WTC11 (cell line): ENCODE results near the gene YDJC. TPM values are rescaled to one million over a fixed set of nuclear protein-coding genes. Genes with fewer than 3 reads are reported as not detected.

Experiments used
- ATAC-seq: fragments of 200-7000 bp; cut with Tn5 transposase; 2 replicates; pipeline ENCODE4 v1.10.0; 2021; ENCODE audit warnings: mild to moderate bottlenecking, moderate library complexity
- CTCF ChIA-PET: fragments of 300-600 bp; sonication (Branson Sonifier 250); formaldehyde crosslinking; loops from one replicate; lab custom pipeline; 2021; ENCODE audit warnings: antibody characterized with exemption; lab: Charles Lee
- POLR2A ChIA-PET: fragments of 350-600 bp; sonication (Branson Sonifier 250); formaldehyde crosslinking; loops from one replicate; lab custom pipeline; 2021; ENCODE audit warnings: antibody characterized with exemption; lab: Charles Lee
- DNase-seq: peaks from one replicate; pipeline ENCODE4 v3.0.0; 2021; ENCODE audit warnings: low spot score
- H3K27ac Mint-ChIP-seq: 2 replicates; pipeline ENCODE4 v1.8.0; 2021; ENCODE audit warnings: mixed read lengths
- H3K27me3 Mint-ChIP-seq: 2 replicates; pipeline ENCODE4 v1.8.0; 2021; ENCODE audit warnings: low read depth, mild to moderate bottlenecking, moderate library complexity, mixed read lengths
- H3K36me3 Mint-ChIP-seq: 2 replicates; pipeline ENCODE4 v1.8.0; 2021; ENCODE audit warnings: mixed read lengths
- H3K4me1 Mint-ChIP-seq: 2 replicates; pipeline ENCODE4 v1.8.0; 2022; ENCODE audit warnings: mixed read lengths
- H3K4me3 Mint-ChIP-seq: 2 replicates; pipeline ENCODE4 v1.8.0; 2021; ENCODE audit warnings: mild to moderate bottlenecking, moderate library complexity, mixed read lengths
- H3K9me3 Mint-ChIP-seq: 2 replicates; pipeline ENCODE4 v1.8.0; 2021; ENCODE audit warnings: mixed read lengths
- ARID4B ChIP-seq: sonication (generic); formaldehyde crosslinking; IDR thresholded peaks from 2 replicates; pipeline ENCODE4 v1.8.0; 2023; ENCODE audit warnings: missing genetic modification reagents, mild to moderate bottlenecking, borderline replicate concordance
- CBFB ChIP-seq: sonication (generic); formaldehyde crosslinking; IDR thresholded peaks from 2 replicates; pipeline ENCODE4 v1.8.1; 2022; ENCODE audit warnings: mild to moderate bottlenecking, low read depth, missing genetic modification reagents
- CDX4 ChIP-seq: fragments of 250-450 bp; sonication (Bioruptor Pico); IDR thresholded peaks from 2 replicates; pipeline ENCODE4 v1.9.0; 2021; ENCODE audit warnings: moderate library complexity, mild to moderate bottlenecking, inconsistent platforms, borderline replicate concordance
- E2F5 ChIP-seq: sonication (generic); formaldehyde crosslinking; IDR thresholded peaks from 2 replicates; pipeline ENCODE4 v1.8.1; 2022; ENCODE audit warnings: mild to moderate bottlenecking, moderate library complexity, missing genetic modification reagents
- GTF2I ChIP-seq: fragments of 250-450 bp; sonication (Bioruptor Pico); conservative IDR thresholded peaks from 2 replicates; pipeline ENCODE4 v1.4.0; 2021; ENCODE audit warnings: mild to moderate bottlenecking
- MXD4 ChIP-seq: fragments of 250-450 bp; sonication (Bioruptor Pico); IDR thresholded peaks from 2 replicates; pipeline ENCODE4 v1.8.0; 2021; ENCODE audit warnings: mild to moderate bottlenecking, moderate library complexity, borderline replicate concordance
- PRRX2 ChIP-seq: fragments of 250-450 bp; sonication (Bioruptor Pico); IDR thresholded peaks from 2 replicates; pipeline ENCODE4 v1.8.0; 2021; ENCODE audit warnings: mild to moderate bottlenecking
- SMAD4 ChIP-seq: sonication (generic); formaldehyde crosslinking; IDR thresholded peaks from 2 replicates; pipeline ENCODE4 v1.8.0; 2022; ENCODE audit warnings: mild to moderate bottlenecking, missing genetic modification reagents
- ZNF121 ChIP-seq: sonication (generic); formaldehyde crosslinking; IDR thresholded peaks from 2 replicates; pipeline ENCODE4 v1.8.0; 2023; ENCODE audit warnings: missing genetic modification reagents
- ZNF263 ChIP-seq: sonication (generic); formaldehyde crosslinking; IDR thresholded peaks from 2 replicates; pipeline ENCODE4 v1.8.1; 2022; ENCODE audit warnings: low read depth, mild to moderate bottlenecking, moderate library complexity, missing genetic modification reagents
- ZNF281 ChIP-seq: sonication (generic); formaldehyde crosslinking; IDR thresholded peaks from 2 replicates; pipeline ENCODE4 v1.8.0; 2023; ENCODE audit warnings: mild to moderate bottlenecking, missing genetic modification reagents
- ZNF416 ChIP-seq: fragments of 250-450 bp; sonication (Bioruptor Pico); IDR thresholded peaks from 2 replicates; pipeline ENCODE4 v1.9.0; 2021; ENCODE audit warnings: mild to moderate bottlenecking, inconsistent platforms
- total RNA-seq: library from RNA; stranded (reverse); gene quantifications from 3 replicates; pipeline ENCODE4 v1.2.3, GENCODE V29; 2021
- TF ChIP-seq, protein P1 (sequence below): sonication (generic); formaldehyde crosslinking; IDR thresholded peaks from 2 replicates; pipeline ENCODE4 v1.8.1; 2023; ENCODE audit warnings: mild to moderate bottlenecking, missing genetic modification reagents, borderline replicate concordance

The YDJC gene
- total RNA-seq, 1 experiment from 2014 or later, result 39.8 TPM

DNA sequence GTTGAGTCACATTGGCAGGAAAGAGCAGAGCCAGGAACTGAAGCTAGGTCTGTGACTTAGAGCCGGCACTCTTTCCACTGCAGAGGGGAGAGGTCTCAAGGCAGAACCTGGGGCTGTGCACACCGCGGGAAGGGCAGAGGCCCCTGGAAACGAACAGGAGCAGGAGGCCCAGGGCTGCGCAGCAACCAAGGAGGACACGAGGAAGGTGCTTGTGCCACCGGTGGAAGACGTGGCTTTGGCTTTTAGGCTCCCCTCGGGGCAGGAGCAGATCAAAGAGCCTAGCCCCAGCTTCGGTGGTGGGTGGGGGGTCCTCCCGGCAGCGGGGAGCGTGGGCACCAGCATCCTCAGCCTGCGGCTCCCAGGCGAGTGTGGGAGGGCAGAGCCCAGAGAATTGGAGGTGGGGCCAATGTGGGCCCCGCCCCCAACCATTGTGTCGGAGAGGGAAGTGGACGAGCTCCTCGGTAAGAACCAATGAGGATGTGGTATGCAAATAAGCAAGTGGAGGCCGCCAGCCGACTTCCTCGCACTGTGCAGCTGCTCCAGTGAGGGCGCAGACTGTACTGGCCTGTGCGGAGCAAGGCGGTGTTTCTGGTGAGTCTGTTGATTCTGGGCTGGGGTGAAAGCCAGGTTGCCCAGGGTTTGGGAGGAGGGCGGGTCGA is 2.5 kb upstream of the YDJC start, which contains the start of gene CCDC116:
Gene CCDC116, plus strand, starts transcription at position 524 of the 659 bp plus-strand sequence. CDS start 422 bp downstream, outside the sequence.
- ChIA-PET CTCF (interaction anchor here (0.6 to 13.4 kb wide), 5 partner anchors 8 to 14 kb away, joined by 3 to 273 read pairs (median 3); partner anchors contain the start of gene SDF2L1), POLR2A (no interaction called here)
- peaks cover 10% of the 10 kb centered on the region for H3K36me3 Mint-ChIP-seq
- no peak for TF ChIP-seq CBFB (CRISPR knock-in tag)
- TF ChIP-seq ZNF121 (CRISPR knock-in tag), result peak; percentile 93
- TF ChIP-seq, protein P1, sequence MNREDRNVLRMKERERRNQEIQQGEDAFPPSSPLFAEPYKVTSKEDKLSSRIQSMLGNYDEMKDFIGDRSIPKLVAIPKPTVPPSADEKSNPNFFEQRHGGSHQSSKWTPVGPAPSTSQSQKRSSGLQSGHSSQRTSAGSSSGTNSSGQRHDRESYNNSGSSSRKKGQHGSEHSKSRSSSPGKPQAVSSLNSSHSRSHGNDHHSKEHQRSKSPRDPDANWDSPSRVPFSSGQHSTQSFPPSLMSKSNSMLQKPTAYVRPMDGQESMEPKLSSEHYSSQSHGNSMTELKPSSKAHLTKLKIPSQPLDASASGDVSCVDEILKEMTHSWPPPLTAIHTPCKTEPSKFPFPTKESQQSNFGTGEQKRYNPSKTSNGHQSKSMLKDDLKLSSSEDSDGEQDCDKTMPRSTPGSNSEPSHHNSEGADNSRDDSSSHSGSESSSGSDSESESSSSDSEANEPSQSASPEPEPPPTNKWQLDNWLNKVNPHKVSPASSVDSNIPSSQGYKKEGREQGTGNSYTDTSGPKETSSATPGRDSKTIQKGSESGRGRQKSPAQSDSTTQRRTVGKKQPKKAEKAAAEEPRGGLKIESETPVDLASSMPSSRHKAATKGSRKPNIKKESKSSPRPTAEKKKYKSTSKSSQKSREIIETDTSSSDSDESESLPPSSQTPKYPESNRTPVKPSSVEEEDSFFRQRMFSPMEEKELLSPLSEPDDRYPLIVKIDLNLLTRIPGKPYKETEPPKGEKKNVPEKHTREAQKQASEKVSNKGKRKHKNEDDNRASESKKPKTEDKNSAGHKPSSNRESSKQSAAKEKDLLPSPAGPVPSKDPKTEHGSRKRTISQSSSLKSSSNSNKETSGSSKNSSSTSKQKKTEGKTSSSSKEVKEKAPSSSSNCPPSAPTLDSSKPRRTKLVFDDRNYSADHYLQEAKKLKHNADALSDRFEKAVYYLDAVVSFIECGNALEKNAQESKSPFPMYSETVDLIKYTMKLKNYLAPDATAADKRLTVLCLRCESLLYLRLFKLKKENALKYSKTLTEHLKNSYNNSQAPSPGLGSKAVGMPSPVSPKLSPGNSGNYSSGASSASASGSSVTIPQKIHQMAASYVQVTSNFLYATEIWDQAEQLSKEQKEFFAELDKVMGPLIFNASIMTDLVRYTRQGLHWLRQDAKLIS (CRISPR knock-in tag), result no peak
- no peak for TF ChIP-seq PRRX2 (CRISPR knock-in tag)
- no peak for TF ChIP-seq E2F5
- no peak for TF ChIP-seq ZNF263 (CRISPR knock-in tag)
- no peak for TF ChIP-seq CDX4 (CRISPR knock-in tag)
- TF ChIP-seq ZNF281, result no peak
- H3K4me1 Mint-ChIP-seq, result peaks cover 6% of the 10 kb centered on the region
- H3K9me3 Mint-ChIP-seq, result no peaks in the 10 kb centered on the region; the same call in 1 of the 2 replicates
- ATAC-seq, result peak; percentile 24
- H3K4me3 Mint-ChIP-seq, result no peak within 1 kb of the TSS
- no peak within 1 kb of the TSS for H3K27ac Mint-ChIP-seq
- peak; percentile 76 for DNase-seq
- peaks cover 15% of the 10 kb centered on the region for H3K27me3 Mint-ChIP-seq

DNA sequence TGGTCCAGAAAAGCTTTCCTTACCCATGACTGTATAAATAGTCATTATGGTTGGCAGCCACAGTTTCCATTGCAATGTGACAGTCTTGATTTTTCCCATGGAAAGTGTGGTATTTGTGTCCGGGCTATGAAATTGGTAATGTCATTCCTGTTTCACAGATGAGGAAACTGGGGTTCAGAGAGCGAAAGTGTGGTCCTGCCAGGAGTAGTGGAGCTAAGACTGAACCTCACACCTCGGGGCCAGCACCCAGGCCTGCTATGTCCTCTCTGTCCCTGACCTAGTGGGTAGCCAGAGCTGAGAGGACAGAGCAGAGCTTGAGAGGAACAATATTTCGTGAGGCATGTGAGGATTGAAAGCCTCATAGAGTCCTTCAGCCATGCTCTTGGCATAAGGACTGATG is 1.2 kb upstream of the YDJC start:
- Mint-ChIP-seq H3K4me3 (no peak overlapping the region), H3K27ac (no peak overlapping the region), H3K4me1 (peaks cover 13% of the 10 kb centered on the region), H3K36me3 (peaks cover 14% of the 10 kb centered on the region), H3K9me3 (no peaks in the 10 kb centered on the region; the same call in 1 of the 2 replicates), H3K27me3 (peaks cover 11% of the 10 kb centered on the region)
- ChIA-PET CTCF (interaction anchor here (0.7 to 13.4 kb wide), 9 partner anchors 11 to 900 kb away, joined by 3 to 273 read pairs (median 5); partner anchors contain the start of gene SDF2L1), POLR2A (interaction anchor here (3.1 kb wide), 1 partner anchor 11 kb away, joined by 22 read pairs; the partner anchor contains the start of gene SDF2L1)
- no peak for DNase-seq
- no peak for TF ChIP-seq ZNF416 (CRISPR knock-in tag)
- no peak for TF ChIP-seq GTF2I (CRISPR knock-in tag)
- TF ChIP-seq SMAD4 (CRISPR knock-in tag), result no peak
- no peak for TF ChIP-seq ZNF263 (CRISPR knock-in tag)
- TF ChIP-seq MXD4, result no peak
- TF ChIP-seq ARID4B (CRISPR knock-in tag), result no peak
- no peak for ATAC-seq
